ENCODE results near the gene CYP26B1.

The CYP26B1 gene

GRCh38 chr2:72084584-72084976, 63.1 kb downstream of the CYP26B1 start:
- TF ChIP-seq CTCF (IDR thresholded peaks at IDR 0.05; ENCODE audit: low read length, missing control alignments): no peak
- no peak for DNase-seq (ENCODE audit: low read depth)
- H3K4me3 ChIP-seq (replicated peaks; ENCODE audit: low read depth, low read length): no peak overlapping the region

- no peak for TF ChIP-seq CTCF (IDR thresholded peaks at IDR 0.05; ENCODE audit: low read length, missing control alignments)
- no peak for DNase-seq (ENCODE audit: low read depth)
- H3K4me3 ChIP-seq (replicated peaks; ENCODE audit: low read depth, low read length): no peak overlapping the region
These were observed 63.7 kb downstream of the CYP26B1 start for GRCh38 chr2:72083751-72084583.

DNA sequence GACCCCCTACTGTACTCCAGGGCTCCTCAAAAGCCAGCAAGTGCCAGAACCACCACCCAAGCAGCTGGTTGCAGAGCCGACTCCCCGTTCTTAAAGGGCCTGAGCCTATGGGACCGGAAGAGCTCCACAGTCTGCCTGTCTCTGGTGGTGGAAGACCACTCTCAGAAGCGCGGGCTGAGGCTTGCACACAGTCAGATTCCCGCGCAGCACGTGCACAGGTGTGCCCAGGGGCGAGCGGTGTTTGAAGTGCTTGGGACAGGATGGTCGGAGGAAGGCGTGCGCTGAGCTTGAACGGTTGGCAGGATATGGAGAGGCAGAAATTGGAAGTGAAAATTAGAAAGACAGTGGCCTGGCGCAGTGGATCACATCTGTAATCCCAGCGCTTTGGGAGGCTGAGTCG, 64.8 kb downstream of the CYP26B1 start:
- no peak for TF ChIP-seq CTCF (IDR thresholded peaks at IDR 0.05; ENCODE audit: low read length, missing control alignments)
- no peak for DNase-seq (ENCODE audit: low read depth)
- H3K4me3 ChIP-seq (replicated peaks; ENCODE audit: low read depth, low read length): no peak overlapping the region

- peak; percentile 43 for DNase-seq (ENCODE audit: low read depth)
- TF ChIP-seq CTCF (IDR thresholded peaks at IDR 0.05; ENCODE audit: low read length, missing control alignments): no peak
- no peak overlapping the region for H3K4me3 ChIP-seq (replicated peaks; ENCODE audit: low read depth, low read length)
These were observed 65.6 kb downstream of the CYP26B1 start for GRCh38 chr2:72082021-72082601.

- no peak for TF ChIP-seq CTCF (IDR thresholded peaks at IDR 0.05; ENCODE audit: low read length, missing control alignments)
- DNase-seq (ENCODE audit: low read depth): peak; percentile 11
- no peak overlapping the region for H3K4me3 ChIP-seq (replicated peaks; ENCODE audit: low read depth, low read length)
These were observed 66.2 kb downstream of the CYP26B1 start for GRCh38 chr2:72081451-72081850.

GRCh38 chr2:72080286-72081145, 67.1 kb downstream of the CYP26B1 start:
- H3K4me3 ChIP-seq (replicated peaks; ENCODE audit: low read depth, low read length): no peak overlapping the region
- DNase-seq (ENCODE audit: low read depth): no peak
- TF ChIP-seq CTCF (IDR thresholded peaks at IDR 0.05; ENCODE audit: low read length, missing control alignments): no peak
